Measurements from ENCODE around the gene SH2D3C.

DNA sequence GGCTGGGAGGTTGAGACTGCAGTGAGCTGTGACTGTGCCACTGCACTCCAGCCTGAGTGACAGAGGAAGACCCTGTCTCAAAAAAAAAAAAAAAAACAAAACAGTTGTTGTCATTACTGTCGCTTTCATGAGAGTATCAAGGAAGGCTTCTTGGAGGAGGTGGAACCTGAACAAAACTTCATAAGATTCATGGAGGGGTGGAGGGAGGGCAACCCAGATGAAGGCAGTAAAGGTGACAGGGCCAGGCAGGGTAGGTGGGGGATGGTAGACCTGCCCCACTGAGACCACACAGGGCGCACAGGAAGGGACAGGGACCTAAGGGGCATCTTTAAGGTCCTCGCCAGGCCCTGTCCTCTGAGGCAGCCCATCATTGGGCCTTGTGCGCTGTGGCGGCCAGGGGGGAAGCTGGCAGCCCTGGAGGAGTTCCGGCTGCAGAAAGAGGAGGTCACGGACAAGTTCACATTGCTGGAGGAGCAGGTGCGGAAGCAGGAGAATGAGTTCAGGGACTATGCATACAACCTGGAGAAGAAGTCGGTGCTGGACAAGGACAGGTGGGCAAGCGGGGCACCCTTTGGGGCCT, 68.2 kb downstream of the SH2D3C start:
- TF ChIP-seq, protein P1, sequence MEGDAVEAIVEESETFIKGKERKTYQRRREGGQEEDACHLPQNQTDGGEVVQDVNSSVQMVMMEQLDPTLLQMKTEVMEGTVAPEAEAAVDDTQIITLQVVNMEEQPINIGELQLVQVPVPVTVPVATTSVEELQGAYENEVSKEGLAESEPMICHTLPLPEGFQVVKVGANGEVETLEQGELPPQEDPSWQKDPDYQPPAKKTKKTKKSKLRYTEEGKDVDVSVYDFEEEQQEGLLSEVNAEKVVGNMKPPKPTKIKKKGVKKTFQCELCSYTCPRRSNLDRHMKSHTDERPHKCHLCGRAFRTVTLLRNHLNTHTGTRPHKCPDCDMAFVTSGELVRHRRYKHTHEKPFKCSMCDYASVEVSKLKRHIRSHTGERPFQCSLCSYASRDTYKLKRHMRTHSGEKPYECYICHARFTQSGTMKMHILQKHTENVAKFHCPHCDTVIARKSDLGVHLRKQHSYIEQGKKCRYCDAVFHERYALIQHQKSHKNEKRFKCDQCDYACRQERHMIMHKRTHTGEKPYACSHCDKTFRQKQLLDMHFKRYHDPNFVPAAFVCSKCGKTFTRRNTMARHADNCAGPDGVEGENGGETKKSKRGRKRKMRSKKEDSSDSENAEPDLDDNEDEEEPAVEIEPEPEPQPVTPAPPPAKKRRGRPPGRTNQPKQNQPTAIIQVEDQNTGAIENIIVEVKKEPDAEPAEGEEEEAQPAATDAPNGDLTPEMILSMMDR (IDR thresholded peaks at IDR 0.05): no peak
- TF ChIP-seq POLR2A (IDR thresholded peaks at IDR 0.05): no peak
